GM12878 (cell line): Measurements from ENCODE around the gene TSPAN15.

Source experiments
- LARP7 ChIP-seq: fragments of 450-650 bp; IDR thresholded peaks from 2 replicates; pipeline ENCODE4 v1.6.1; 2017; ENCODE audit warnings: mild to moderate bottlenecking
- NFYB ChIP-seq: IDR thresholded peaks from 2 replicates; pipeline ENCODE4 v1.6.1; 2011; ENCODE audit warnings: low read depth, mild to moderate bottlenecking, low read length, improper control_type of control experiment, moderate library complexity; ENCODE audit not compliant: insufficient read depth
- YY1 ChIP-seq: IDR thresholded peaks from 2 replicates; pipeline ENCODE4 v1.6.1; 2011; ENCODE audit warnings: low read depth, mild to moderate bottlenecking, low read length
- ZBTB33 ChIP-seq: fragments of 450-650 bp; IDR thresholded peaks from 2 replicates; pipeline ENCODE4 v1.6.1; 2017; ENCODE audit warnings: mild to moderate bottlenecking

- TF ChIP-seq NFYB (no peak), LARP7 (no peak), YY1 (no peak), ZBTB33 (no peak)
Measured at GRCh38 chr10:69473304-69473990, 22.2 kb downstream of the TSPAN15 start.
